NCI-H226 (cell line): ENCODE results near the gene PRMT1.
"Not testable (repeated sequence)": the region's sequence is repeated elsewhere in the genome, so short reads cannot be mapped to it uniquely, and the experiment has no call there.

ENCODE experiments used
- DNase-seq: peaks from one replicate; pipeline ENCODE4 v3.0.0-alpha.2; 2015

The PRMT1 gene

GRCh38 chr19:49689133-49690078 is 12.3 kb downstream of the PRMT1 start, which contains the start of gene ADM5:
TSS of gene ADM5 (plus strand) at chr19:49689594. CDS start at chr19:49689838, 244 bp downstream.
- DNase-seq: no peak

- no peak for DNase-seq
These were observed 13.1 kb downstream of the PRMT1 start for GRCh38 chr19:49690079-49690655.

- DNase-seq: no peak
These were observed 13.7 kb downstream of the PRMT1 start, which contains the start of gene CPT1C for GRCh38 chr19:49690656-49691242. TSS of gene CPT1C (plus strand) at chr19:49691116. CDS start at chr19:49692253, 1,137 bp downstream.

- no peak for DNase-seq
These were observed 14.4 kb downstream of the PRMT1 start for GRCh38 chr19:49691243-49692146.

- no peak for DNase-seq
These were observed 15.1 kb downstream of the PRMT1 start for GRCh38 chr19:49692147-49692506.

GRCh38 chr19:49696115-49696514 is 19.0 kb downstream of the PRMT1 start:
- no peak for DNase-seq

- no peak for DNase-seq
These were observed 19.8 kb downstream of the PRMT1 start for GRCh38 chr19:49696865-49697264.

GRCh38 chr19:49699364-49699763 is 22.3 kb downstream of the PRMT1 start:
- DNase-seq: no peak

GRCh38 chr19:49700563-49700962 is 23.5 kb downstream of the PRMT1 start:
- no peak for DNase-seq

- no peak for DNase-seq
These were observed 24.3 kb downstream of the PRMT1 start for GRCh38 chr19:49701271-49701786.

- no peak for DNase-seq
These were observed 28.0 kb downstream of the PRMT1 start for GRCh38 chr19:49704888-49705642.

- no peak for DNase-seq
These were observed 28.8 kb downstream of the PRMT1 start for GRCh38 chr19:49705919-49706318.

GRCh38 chr19:49710372-49710951 is 33.4 kb downstream of the PRMT1 start:
- DNase-seq: peak; percentile 63

- DNase-seq: peak; percentile 75
These were observed 35.4 kb downstream of the PRMT1 start for GRCh38 chr19:49712397-49712859.

- DNase-seq: no peak
These were observed 36.3 kb downstream of the PRMT1 start for GRCh38 chr19:49713236-49713845.

- no peak for DNase-seq
These were observed 39.1 kb downstream of the PRMT1 start for GRCh38 chr19:49716154-49716553.

- no peak for DNase-seq
These were observed 41.4 kb downstream of the PRMT1 start for GRCh38 chr19:49718511-49718910.

- DNase-seq: no peak
These were observed 41.9 kb downstream of the PRMT1 start for GRCh38 chr19:49718991-49719390.

GRCh38 chr19:49719420-49719819 is 42.3 kb downstream of the PRMT1 start:
- DNase-seq: not testable (repeated sequence)

- DNase-seq: no peak
These were observed 50.4 kb downstream of the PRMT1 start for GRCh38 chr19:49727217-49728030.
